HepG2 (cell line): ENCODE data around the gene SLC1A4. TPM values are rescaled to one million over a fixed set of nuclear protein-coding genes. Genes with fewer than 3 reads are reported as not detected.
A peak's percentile ranks its signal among the peaks of the same experiment; 100 is the strongest.

Experiments used
- ARNTL ChIP-seq: sonication (generic); formaldehyde crosslinking; IDR thresholded peaks from 2 replicates; pipeline ENCODE4 v1.4.0; 2020; ENCODE audit warnings: mild to moderate bottlenecking, missing genetic modification reagents
- CAMTA2 ChIP-seq: sonication (generic); formaldehyde crosslinking; IDR thresholded peaks from 2 replicates; pipeline ENCODE4 v1.4.0; 2020; ENCODE audit warnings: mild to moderate bottlenecking, missing genetic modification reagents, borderline replicate concordance
- DPF2 ChIP-seq: sonication (generic); formaldehyde crosslinking; IDR thresholded peaks from 2 replicates; pipeline ENCODE4 v1.4.0; 2020; ENCODE audit warnings: mild to moderate bottlenecking, low read depth, missing genetic modification reagents, borderline replicate concordance
- FIP1L1 ChIP-seq: fragments of 200-400 bp; formaldehyde crosslinking; IDR thresholded peaks from 2 replicates; pipeline ENCODE4 v1.6.1; 2018; ENCODE audit warnings: low read depth, mild to moderate bottlenecking, low read length, moderate library complexity, borderline replicate concordance; ENCODE audit not compliant: insufficient read depth
- FOXA3 ChIP-seq: IDR thresholded peaks from 2 replicates; pipeline ENCODE4 v1.6.1; 2016; ENCODE audit warnings: missing genetic modification reagents, missing compliant biosample characterization
- FUBP1 ChIP-seq: sonication (generic); formaldehyde crosslinking; IDR thresholded peaks from 2 replicates; pipeline ENCODE4 v1.5.1; 2020; ENCODE audit warnings: missing genetic modification reagents, mild to moderate bottlenecking, borderline replicate concordance
- HMG20A ChIP-seq: IDR thresholded peaks from 2 replicates; pipeline ENCODE4 v1.6.1; 2016; ENCODE audit warnings: borderline replicate concordance
- KDM1A ChIP-seq: IDR thresholded peaks from 2 replicates; pipeline ENCODE4 v1.6.1; 2016; ENCODE audit warnings: missing compliant biosample characterization
- MEF2D ChIP-seq: sonication (generic); formaldehyde crosslinking; IDR thresholded peaks from 2 replicates; pipeline ENCODE4 v1.5.1; 2020; ENCODE audit warnings: mild to moderate bottlenecking, missing genetic modification reagents
- NFYB ChIP-seq: sonication (generic); formaldehyde crosslinking; IDR thresholded peaks from 2 replicates; pipeline ENCODE4 v1.4.0; 2020; ENCODE audit warnings: missing genetic modification reagents
- SRY ChIP-seq: sonication (generic); formaldehyde crosslinking; IDR thresholded peaks from 2 replicates; pipeline ENCODE4 v1.8.0; 2022; ENCODE audit warnings: mild to moderate bottlenecking, missing genetic modification reagents
- THYN1 ChIP-seq: sonication (generic); formaldehyde crosslinking; IDR thresholded peaks from 2 replicates; pipeline ENCODE4 v1.8.1; 2023; ENCODE audit warnings: low read depth, mild to moderate bottlenecking, moderate library complexity, missing genetic modification reagents, borderline replicate concordance
- ZBTB1 ChIP-seq: sonication (generic); formaldehyde crosslinking; IDR thresholded peaks from 2 replicates; pipeline ENCODE4 v1.4.0; 2020; ENCODE audit warnings: missing genetic modification reagents, borderline replicate concordance
- ZKSCAN8 ChIP-seq: IDR thresholded peaks from 2 replicates; pipeline ENCODE4 v1.6.1; 2016; ENCODE audit warnings: borderline replicate concordance, missing genetic modification reagents, missing compliant biosample characterization
- ZNF18 ChIP-seq: sonication (generic); formaldehyde crosslinking; IDR thresholded peaks from 2 replicates; pipeline ENCODE4 v1.8.0; 2022; ENCODE audit warnings: mild to moderate bottlenecking, missing genetic modification reagents; ENCODE audit not compliant: insufficient replicate concordance
- ZNF609 ChIP-seq: sonication (generic); formaldehyde crosslinking; IDR thresholded peaks from 2 replicates; pipeline ENCODE4 v1.4.0; 2020; ENCODE audit warnings: mild to moderate bottlenecking, missing genetic modification reagents, borderline replicate concordance
- polyA plus RNA-seq, 8 experiments: library from polyadenylated mRNA; depleted of rRNA in 3 of 8; stranded (reverse) in 7 of 8; unstranded in 1 of 8; fragments of >200 nt; fragmentation: Illumina TruSeq in 4 of 8; extraction: Trizol in 4 of 8; gene quantifications; 2 replicates each; pipeline versions ENCODE4 v1.2.1 to v1.2.3, GENCODE V29; 2011 to 2016; ENCODE audit warnings: low read depth in 4 of 8, missing spikeins in 1 of 8, mixed read lengths in 1 of 8; ENCODE audit not compliant: insufficient read depth in 1 of 8
- total RNA-seq, 5 experiments: library from RNA; depleted of rRNA; stranded (reverse); fragments of >200 nt; fragmentation: Illumina TruSeq; extraction: Trizol; gene quantifications; 2 replicates each; pipeline ENCODE4 v1.2.3, GENCODE V29; 2016; ENCODE audit warnings: low read depth in 1 of 5
- TF ChIP-seq, protein P1 (sequence below): sonication (generic); formaldehyde crosslinking; IDR thresholded peaks from 2 replicates; pipeline ENCODE4 v1.5.1; 2020; ENCODE audit warnings: mild to moderate bottlenecking, missing genetic modification reagents, moderate library complexity
- TF ChIP-seq, protein P2 (sequence below): sonication (generic); formaldehyde crosslinking; IDR thresholded peaks from 2 replicates; pipeline ENCODE4 v1.8.0; 2022; ENCODE audit warnings: mild to moderate bottlenecking, missing genetic modification reagents

Gene SLC1A4
- total and polyA plus RNA-seq, 2 of the 13 experiments (the other 11 are each of a cell fraction or from before 2014, with no cell fraction given): 21.0 to 39.6 TPM

DNA sequence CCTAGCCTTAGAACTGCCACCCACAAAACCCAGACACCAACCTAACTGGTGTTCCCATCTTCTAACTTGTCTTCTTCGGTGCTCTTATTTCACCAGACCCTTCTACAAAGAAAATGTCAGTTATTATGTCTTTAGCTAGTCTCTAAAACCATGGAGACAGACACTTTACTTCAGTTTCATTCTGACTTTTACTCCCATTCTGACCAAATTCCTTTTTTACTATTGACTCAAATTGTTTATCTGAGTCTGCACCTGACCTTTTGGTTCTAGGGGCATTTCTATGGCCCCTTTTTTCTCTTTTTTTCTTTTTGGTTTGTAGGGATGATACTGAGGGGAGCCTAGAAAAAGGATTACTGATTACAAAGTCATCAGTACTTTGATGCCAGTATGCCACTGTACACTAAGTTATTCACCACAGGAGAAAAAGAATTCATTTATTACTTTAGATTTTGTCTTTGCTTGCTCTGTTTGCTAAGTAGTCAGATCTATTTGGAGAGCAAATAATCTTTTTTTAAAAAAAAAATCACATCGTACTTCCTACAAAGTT is 6.8 kb upstream of the SLC1A4 start (continued):
- TF ChIP-seq THYN1 (no peak), HMG20A (CRISPR knock-in tag) (peak; percentile 67; the same call in 1 of the 2 replicates), SRY (no peak), ZNF609 (CRISPR knock-in tag) (peak; percentile 13; the same call in 1 of the 2 replicates), ZBTB1 (CRISPR knock-in tag) (no peak), FIP1L1 (no peak), DPF2 (CRISPR knock-in tag) (peak; percentile 68; the same call in 1 of the 2 replicates), FOXA3 (CRISPR knock-in tag) (peak; percentile 85), NFYB (no peak), MEF2D (CRISPR knock-in tag) (no peak), CAMTA2 (CRISPR knock-in tag) (no peak), ZKSCAN8 (CRISPR knock-in tag) (peak; percentile 34; the same call in 1 of the 2 replicates), ZNF18 (no peak), ARNTL (CRISPR knock-in tag) (no peak), FUBP1 (CRISPR knock-in tag) (no peak), KDM1A (CRISPR knock-in tag) (no peak)
- TF ChIP-seq, protein P1, sequence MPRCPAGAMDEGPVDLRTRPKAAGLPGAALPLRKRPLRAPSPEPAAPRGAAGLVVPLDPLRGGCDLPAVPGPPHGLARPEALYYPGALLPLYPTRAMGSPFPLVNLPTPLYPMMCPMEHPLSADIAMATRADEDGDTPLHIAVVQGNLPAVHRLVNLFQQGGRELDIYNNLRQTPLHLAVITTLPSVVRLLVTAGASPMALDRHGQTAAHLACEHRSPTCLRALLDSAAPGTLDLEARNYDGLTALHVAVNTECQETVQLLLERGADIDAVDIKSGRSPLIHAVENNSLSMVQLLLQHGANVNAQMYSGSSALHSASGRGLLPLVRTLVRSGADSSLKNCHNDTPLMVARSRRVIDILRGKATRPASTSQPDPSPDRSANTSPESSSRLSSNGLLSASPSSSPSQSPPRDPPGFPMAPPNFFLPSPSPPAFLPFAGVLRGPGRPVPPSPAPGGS (CRISPR knock-in tag): no peak
- TF ChIP-seq, protein P2, sequence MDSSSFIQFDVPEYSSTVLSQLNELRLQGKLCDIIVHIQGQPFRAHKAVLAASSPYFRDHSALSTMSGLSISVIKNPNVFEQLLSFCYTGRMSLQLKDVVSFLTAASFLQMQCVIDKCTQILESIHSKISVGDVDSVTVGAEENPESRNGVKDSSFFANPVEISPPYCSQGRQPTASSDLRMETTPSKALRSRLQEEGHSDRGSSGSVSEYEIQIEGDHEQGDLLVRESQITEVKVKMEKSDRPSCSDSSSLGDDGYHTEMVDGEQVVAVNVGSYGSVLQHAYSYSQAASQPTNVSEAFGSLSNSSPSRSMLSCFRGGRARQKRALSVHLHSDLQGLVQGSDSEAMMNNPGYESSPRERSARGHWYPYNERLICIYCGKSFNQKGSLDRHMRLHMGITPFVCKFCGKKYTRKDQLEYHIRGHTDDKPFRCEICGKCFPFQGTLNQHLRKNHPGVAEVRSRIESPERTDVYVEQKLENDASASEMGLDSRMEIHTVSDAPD: peak; percentile 57; the same call in 1 of the 2 replicates
